ENCODE measurements around the gene SUOX.

SUOX gene

GRCh38 chr12:56038022-56038655 is 41.1 kb downstream of the SUOX start:
- H2AK5ac ChIP-seq (ENCODE audit: low read length) = no peak overlapping the region
- H3K4me1 ChIP-seq (ENCODE audit: control insufficient read depth in 1 of 2, insufficient read depth in 2 of 2, low read length in 2 of 2) = peaks cover 2 to 3% of the 10 kb centered on the region in 2 experiments
- H3K36me3 ChIP-seq (ENCODE audit: control insufficient read depth in 1 of 2, insufficient read depth in 2 of 2, low read length in 2 of 2) = peaks cover 7 to 10% of the 10 kb centered on the region in 2 experiments
- H3K79me2 ChIP-seq (ENCODE audit: control insufficient read depth, insufficient read depth, low read length, poor library complexity) = peaks cover 9% of the 10 kb centered on the region
- no peak overlapping the region for H3K14ac ChIP-seq (ENCODE audit: low read length)
- peaks cover 2% of the 10 kb centered on the region for H3K9me3 ChIP-seq (ENCODE audit: insufficient read depth, low read depth, low read length)
- no peak overlapping the region for H4K12ac ChIP-seq (ENCODE audit: low read depth, low read length)
- no CpG with 5 or more reads among the region's 2 CpGs for WGBS (ENCODE audit: extremely low coverage, insufficient coverage, insufficient read length)
- no peak for DNase-seq
- no peak overlapping the region for H3K18ac ChIP-seq (ENCODE audit: low read length)
- no peak overlapping the region for H2BK5ac ChIP-seq (ENCODE audit: low read depth, low read length, poor library complexity)
- H3K4me2 ChIP-seq (ENCODE audit: low read length) = no peak overlapping the region
- no peak overlapping the region for H3K9ac ChIP-seq (ENCODE audit: low read length)
- H3K27me3 ChIP-seq (ENCODE audit: insufficient read depth, low read length) = no peaks in the 10 kb centered on the region
- no peak overlapping the region for H3K4ac ChIP-seq (ENCODE audit: low read depth, low read length)
- no peak overlapping the region for H2AFZ ChIP-seq (ENCODE audit: insufficient read depth, low read length, poor library complexity)
- H3K27ac ChIP-seq (ENCODE audit: low read depth, low read length) = no peak overlapping the region
- peaks cover 5% of the 10 kb centered on the region for H3K79me1 ChIP-seq (ENCODE audit: low read length)
- H2BK120ac ChIP-seq (ENCODE audit: insufficient read depth, low read length, poor library complexity) = no peak overlapping the region
- H4K91ac ChIP-seq (ENCODE audit: low read depth, low read length) = no peak overlapping the region
- H4K8ac ChIP-seq (ENCODE audit: low read depth, low read length) = no peak overlapping the region
- H2BK12ac ChIP-seq (ENCODE audit: low read length) = no peak overlapping the region
- H3K23ac ChIP-seq (ENCODE audit: low read length) = no peak overlapping the region
- no peak overlapping the region for H3K4me3 ChIP-seq (ENCODE audit: low read depth, low read length)

DNA sequence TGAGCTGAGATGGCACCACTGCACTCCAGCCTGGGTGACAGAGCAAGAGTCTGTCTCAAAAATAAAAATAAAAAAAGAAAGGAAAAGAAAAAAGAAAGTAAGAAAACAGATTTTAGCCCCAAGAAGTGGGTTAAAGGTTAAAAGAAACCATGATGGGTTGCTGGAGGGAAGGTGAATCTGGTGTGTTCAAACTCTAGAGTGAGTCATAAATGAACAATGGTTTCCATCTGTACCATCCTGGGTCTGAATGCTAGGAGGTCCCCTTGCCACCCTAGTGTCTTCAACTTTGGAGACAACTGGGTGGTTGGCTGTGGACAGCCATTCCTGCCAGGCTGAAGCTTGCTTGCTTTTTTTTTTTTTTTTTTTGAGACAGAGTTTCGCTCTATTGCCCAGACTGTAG is 43.1 kb downstream of the SUOX start:
- peaks cover 11 to 22% of the 10 kb centered on the region in 2 experiments for H3K36me3 ChIP-seq (ENCODE audit: control insufficient read depth in 1 of 2, insufficient read depth in 2 of 2, low read length in 2 of 2)
- no peak overlapping the region for H3K4me3 ChIP-seq (ENCODE audit: low read depth, low read length)
- H3K9me3 ChIP-seq (ENCODE audit: insufficient read depth, low read depth, low read length) = no peaks in the 10 kb centered on the region
- WGBS (ENCODE audit: extremely low coverage, insufficient coverage, insufficient read length) = no CpG with 5 or more reads among the region's 1 CpG
- no peak overlapping the region for H4K91ac ChIP-seq (ENCODE audit: low read depth, low read length)
- no peak overlapping the region for H2BK120ac ChIP-seq (ENCODE audit: insufficient read depth, low read length, poor library complexity)
- H2AK5ac ChIP-seq (ENCODE audit: low read length) = no peak overlapping the region
- peaks cover 9% of the 10 kb centered on the region for H3K79me2 ChIP-seq (ENCODE audit: control insufficient read depth, insufficient read depth, low read length, poor library complexity)
- H4K8ac ChIP-seq (ENCODE audit: low read depth, low read length) = no peak overlapping the region
- no peak overlapping the region for H3K27ac ChIP-seq (ENCODE audit: low read depth, low read length)
- H3K18ac ChIP-seq (ENCODE audit: low read length) = no peak overlapping the region
- no peak overlapping the region for H3K9ac ChIP-seq (ENCODE audit: low read length)
- no peak overlapping the region for H4K12ac ChIP-seq (ENCODE audit: low read depth, low read length)
- H2AFZ ChIP-seq (ENCODE audit: insufficient read depth, low read length, poor library complexity) = no peak overlapping the region
- H3K23ac ChIP-seq (ENCODE audit: low read length) = no peak overlapping the region
- H3K4me1 ChIP-seq (ENCODE audit: control insufficient read depth in 1 of 2, insufficient read depth in 2 of 2, low read length in 2 of 2) = peaks cover 2 to 3% of the 10 kb centered on the region in 2 experiments
- no peak overlapping the region for H3K14ac ChIP-seq (ENCODE audit: low read length)
- no peaks in the 10 kb centered on the region for H3K27me3 ChIP-seq (ENCODE audit: insufficient read depth, low read length)
- H3K79me1 ChIP-seq (ENCODE audit: low read length) = peaks cover 5% of the 10 kb centered on the region
- H3K4me2 ChIP-seq (ENCODE audit: low read length) = no peak overlapping the region
- no peak overlapping the region for H2BK5ac ChIP-seq (ENCODE audit: low read depth, low read length, poor library complexity)
- no peak for DNase-seq
- H2BK12ac ChIP-seq (ENCODE audit: low read length) = no peak overlapping the region
- H3K4ac ChIP-seq (ENCODE audit: low read depth, low read length) = no peak overlapping the region

- WGBS (ENCODE audit: extremely low coverage, insufficient coverage, insufficient read length) = no CpG with 5 or more reads among the region's 14 CpGs
- no peak overlapping the region for H3K18ac ChIP-seq (ENCODE audit: low read length)
- H3K27ac ChIP-seq (ENCODE audit: low read depth, low read length) = peak overlapping the region; percentile 72
These were observed 44.0 kb downstream of the SUOX start for GRCh38 chr12:56040963-56041551.

DNA sequence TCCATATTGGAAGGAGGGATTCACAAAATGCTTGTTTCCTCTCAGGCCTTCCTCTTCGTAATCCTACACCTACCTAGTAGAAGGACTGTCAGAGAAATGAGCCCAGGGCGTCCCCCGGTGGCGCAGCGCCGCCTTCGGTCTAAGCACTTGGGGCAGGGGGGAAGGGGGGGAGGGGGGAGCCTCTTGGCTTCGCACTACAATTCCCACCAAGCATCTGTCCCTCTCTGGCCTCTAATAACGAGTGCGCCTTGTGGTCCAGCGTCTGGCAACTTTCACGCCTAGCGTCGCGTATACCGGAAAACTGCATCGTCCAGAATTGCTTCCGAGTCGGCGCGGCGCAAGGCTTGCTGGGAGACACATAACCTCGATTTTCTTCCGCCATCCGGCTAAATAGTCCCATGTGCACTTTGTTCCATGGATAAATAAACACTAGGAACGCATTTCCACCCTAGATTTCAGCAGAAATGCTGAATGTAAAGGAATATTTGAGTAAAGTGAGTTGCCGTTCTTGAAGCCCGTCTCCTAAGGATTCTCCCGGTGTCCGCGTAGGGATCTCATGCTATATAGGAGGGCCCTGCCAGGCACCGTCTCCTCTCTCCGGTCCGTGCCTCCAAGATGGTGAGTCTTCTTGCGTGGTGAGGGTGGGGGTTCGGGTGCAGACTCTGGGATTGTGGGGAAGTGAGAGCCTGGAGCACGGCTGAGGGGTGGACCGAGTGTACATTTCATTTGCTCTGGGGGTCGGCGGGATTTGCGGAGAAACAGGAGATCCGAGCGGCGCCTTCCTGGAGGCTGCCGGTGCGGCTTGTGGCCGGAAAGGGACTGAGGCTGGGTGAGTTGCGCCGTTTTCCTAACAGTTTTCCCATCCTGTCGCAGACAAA is 44.7 kb downstream of the SUOX start, which contains the start of gene RPS26:
TSS of gene RPS26 (plus strand) at position 367 of the 878 bp plus-strand sequence. CDS start at position 616, 249 bp downstream.
- peak within 1 kb of the TSS; percentile 52 for H4K8ac ChIP-seq (ENCODE audit: low read depth, low read length)
- peak within 1 kb of the TSS; percentile 95 for H3K4me2 ChIP-seq (ENCODE audit: low read length)
- peaks cover 2 to 3% of the 10 kb centered on the region in 2 experiments for H3K4me1 ChIP-seq (ENCODE audit: control insufficient read depth in 1 of 2, insufficient read depth in 2 of 2, low read length in 2 of 2)
- no peak within 1 kb of the TSS for H3K23ac ChIP-seq (ENCODE audit: low read length)
- DNase-seq = peak; percentile 96 to 99
- peak within 1 kb of the TSS; percentile 33 for H2AFZ ChIP-seq (ENCODE audit: insufficient read depth, low read length, poor library complexity)
- peak within 1 kb of the TSS; percentile 54 for H4K12ac ChIP-seq (ENCODE audit: low read depth, low read length)
- H3K4ac ChIP-seq (ENCODE audit: low read depth, low read length) = peak within 1 kb of the TSS; percentile 35
- peak within 1 kb of the TSS; percentile 67 for H3K18ac ChIP-seq (ENCODE audit: low read length)
- no peak within 1 kb of the TSS for H2BK12ac ChIP-seq (ENCODE audit: low read length)
- H3K27ac ChIP-seq (ENCODE audit: low read depth, low read length) = peak within 1 kb of the TSS; percentile 88
- peak within 1 kb of the TSS; percentile 91 for H2BK5ac ChIP-seq (ENCODE audit: low read depth, low read length, poor library complexity)
- no peaks in the 10 kb centered on the region for H3K9me3 ChIP-seq (ENCODE audit: insufficient read depth, low read depth, low read length)
- peaks cover 5% of the 10 kb centered on the region for H3K79me1 ChIP-seq (ENCODE audit: low read length)
- no peaks in the 10 kb centered on the region for H3K27me3 ChIP-seq (ENCODE audit: insufficient read depth, low read length)
- H2AK5ac ChIP-seq (ENCODE audit: low read length) = no peak within 1 kb of the TSS
- peak within 1 kb of the TSS; percentile 83 for H3K4me3 ChIP-seq (ENCODE audit: low read depth, low read length)
- H3K79me2 ChIP-seq (ENCODE audit: control insufficient read depth, insufficient read depth, low read length, poor library complexity) = peaks cover 9% of the 10 kb centered on the region
- peaks cover 8 to 28% of the 10 kb centered on the region in 2 experiments for H3K36me3 ChIP-seq (ENCODE audit: control insufficient read depth in 1 of 2, insufficient read depth in 2 of 2, low read length in 2 of 2)
- peak within 1 kb of the TSS; percentile 85 for H2BK120ac ChIP-seq (ENCODE audit: insufficient read depth, low read length, poor library complexity)
- H3K9ac ChIP-seq (ENCODE audit: low read length) = peak within 1 kb of the TSS; percentile 84
- peak within 1 kb of the TSS; percentile 49 for H4K91ac ChIP-seq (ENCODE audit: low read depth, low read length)
- peak within 1 kb of the TSS; percentile 74 for H3K14ac ChIP-seq (ENCODE audit: low read length)
- WGBS (ENCODE audit: extremely low coverage, insufficient coverage, insufficient read length) = no CpG with 5 or more reads among the region's 50 CpGs

More at GRCh38 chr12:56040963-56041551, 44.0 kb downstream of the SUOX start:
- Histone ChIP-seq H3K9me3 (ENCODE audit: insufficient read depth, low read depth, low read length) (no peaks in the 10 kb centered on the region), H2AFZ (ENCODE audit: insufficient read depth, low read length, poor library complexity) (no peak overlapping the region), H4K8ac (ENCODE audit: low read depth, low read length) (no peak overlapping the region), H3K4ac (ENCODE audit: low read depth, low read length) (no peak overlapping the region), H3K79me2 (ENCODE audit: control insufficient read depth, insufficient read depth, low read length, poor library complexity) (peaks cover 9% of the 10 kb centered on the region), H3K27me3 (ENCODE audit: insufficient read depth, low read length) (no peaks in the 10 kb centered on the region), H4K12ac (ENCODE audit: low read depth, low read length) (no peak overlapping the region), H3K79me1 (ENCODE audit: low read length) (peaks cover 5% of the 10 kb centered on the region), H3K36me3 (ENCODE audit: control insufficient read depth in 1 of 2, insufficient read depth in 2 of 2, low read length in 2 of 2) (peaks cover 11 to 26% of the 10 kb centered on the region in 2 experiments), H2BK120ac (ENCODE audit: insufficient read depth, low read length, poor library complexity) (no peak overlapping the region), H3K4me1 (ENCODE audit: control insufficient read depth in 1 of 2, insufficient read depth in 2 of 2, low read length in 2 of 2) (peaks cover 2 to 3% of the 10 kb centered on the region in 2 experiments), H2BK12ac (ENCODE audit: low read length) (no peak overlapping the region), H3K23ac (ENCODE audit: low read length) (no peak overlapping the region), H2BK5ac (ENCODE audit: low read depth, low read length, poor library complexity) (peak overlapping the region; percentile 30), H2AK5ac (ENCODE audit: low read length) (no peak overlapping the region), H4K91ac (ENCODE audit: low read depth, low read length) (no peak overlapping the region), H3K4me2 (ENCODE audit: low read length) (peak overlapping the region; percentile 62), H3K14ac (ENCODE audit: low read length) (no peak overlapping the region), H3K4me3 (ENCODE audit: low read depth, low read length) (no peak overlapping the region), H3K9ac (ENCODE audit: low read length) (no peak overlapping the region)
- no peak for DNase-seq
